ENCODE measurements around the gene SLC2A14.
"Not testable (repeated sequence)": the region's sequence is repeated elsewhere in the genome, so short reads cannot be mapped to it uniquely, and the experiment has no call there.

DNA sequence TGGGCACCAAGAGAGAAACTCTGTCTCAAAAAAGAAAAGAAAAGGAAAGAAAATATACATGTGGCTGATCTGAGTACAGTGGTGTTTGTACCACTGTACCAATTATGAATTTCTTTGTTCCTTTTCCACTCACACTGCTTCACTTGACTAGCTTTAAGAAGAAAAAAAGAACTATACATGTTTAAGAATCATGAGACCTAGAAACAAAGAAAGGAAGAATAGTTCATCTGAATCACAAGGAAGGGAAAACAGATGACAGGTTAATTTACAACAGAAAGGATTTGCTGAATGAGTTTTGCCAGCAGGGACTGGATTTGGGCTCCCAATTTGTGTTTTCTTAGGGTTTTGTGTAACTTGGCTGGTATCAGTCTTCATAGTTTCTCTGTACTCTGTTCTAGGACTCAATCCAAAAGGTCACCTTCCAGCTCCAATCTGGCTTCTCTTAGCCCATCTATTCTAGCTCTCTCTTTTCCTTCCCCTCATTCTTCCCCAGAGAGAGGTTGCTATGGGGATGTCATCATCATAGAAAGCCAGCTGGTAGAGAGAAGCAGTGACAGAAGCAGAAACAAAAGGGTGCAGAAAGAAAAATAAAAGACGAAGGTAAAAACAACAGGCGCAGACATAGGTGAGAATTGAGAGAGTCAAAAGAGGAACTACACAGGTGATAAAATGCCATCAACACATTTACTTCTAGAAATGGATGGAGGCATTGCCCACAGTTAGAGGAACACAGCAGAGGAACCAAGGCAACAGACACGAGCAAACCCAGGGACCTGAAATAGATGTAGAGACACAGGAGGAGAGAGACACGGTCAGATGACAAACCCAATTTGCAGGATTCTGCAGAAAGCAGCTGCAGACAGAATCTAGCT, 25.3 kb downstream of the SLC2A14 start:
- TF ChIP-seq, protein P1, sequence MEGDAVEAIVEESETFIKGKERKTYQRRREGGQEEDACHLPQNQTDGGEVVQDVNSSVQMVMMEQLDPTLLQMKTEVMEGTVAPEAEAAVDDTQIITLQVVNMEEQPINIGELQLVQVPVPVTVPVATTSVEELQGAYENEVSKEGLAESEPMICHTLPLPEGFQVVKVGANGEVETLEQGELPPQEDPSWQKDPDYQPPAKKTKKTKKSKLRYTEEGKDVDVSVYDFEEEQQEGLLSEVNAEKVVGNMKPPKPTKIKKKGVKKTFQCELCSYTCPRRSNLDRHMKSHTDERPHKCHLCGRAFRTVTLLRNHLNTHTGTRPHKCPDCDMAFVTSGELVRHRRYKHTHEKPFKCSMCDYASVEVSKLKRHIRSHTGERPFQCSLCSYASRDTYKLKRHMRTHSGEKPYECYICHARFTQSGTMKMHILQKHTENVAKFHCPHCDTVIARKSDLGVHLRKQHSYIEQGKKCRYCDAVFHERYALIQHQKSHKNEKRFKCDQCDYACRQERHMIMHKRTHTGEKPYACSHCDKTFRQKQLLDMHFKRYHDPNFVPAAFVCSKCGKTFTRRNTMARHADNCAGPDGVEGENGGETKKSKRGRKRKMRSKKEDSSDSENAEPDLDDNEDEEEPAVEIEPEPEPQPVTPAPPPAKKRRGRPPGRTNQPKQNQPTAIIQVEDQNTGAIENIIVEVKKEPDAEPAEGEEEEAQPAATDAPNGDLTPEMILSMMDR (IDR thresholded peaks at IDR 0.05; ENCODE audit: insufficient read depth, low read length, poor library complexity, severe bottlenecking), result not testable (repeated sequence)
- not testable (repeated sequence) for TF ChIP-seq EZH2phosphoT487 (conservative IDR thresholded peaks at IDR 0.05; ENCODE audit: low read length)
